Right atrium auricular region (tissue), 2 donors: Measurements from ENCODE around the gene ADAM10. TPM values are rescaled to one million over a fixed set of nuclear protein-coding genes. Genes with fewer than 3 reads are reported as not detected.
A peak's percentile ranks its signal among the peaks of the same experiment; 100 is the strongest.
"Not testable (repeated sequence)": the region's sequence is repeated elsewhere in the genome, so short reads cannot be mapped to it uniquely, and the experiment has no call there.

Experiments
- DNase-seq: peaks from one replicate; pipeline ENCODE4 v3.0.0-alpha.2; 2019; ENCODE audit warnings: low spot score
- H3K27ac ChIP-seq, 2 donors: fragments of 200-600 bp; sonication (generic); 1 replicate in 1 of 2; 2 replicates in 1 of 2; pipeline ENCODE4 v1.5.1; 2016 to 2019
- H3K27me3 ChIP-seq, 2 donors: fragments of 200-600 bp; sonication (generic); one replicate each; pipeline versions ENCODE4 v1.5.1 to v1.6.0; 2017 to 2019
- H3K36me3 ChIP-seq: fragments of 200-600 bp; sonication (generic); one replicate; pipeline ENCODE4 v1.5.1; 2016
- H3K4me1 ChIP-seq, 2 donors: fragments of 200-600 bp; sonication (generic); one replicate each; pipeline versions ENCODE4 v1.5.1 to v1.6.0; 2017 to 2019
- H3K4me3 ChIP-seq, 2 donors: fragments of 200-600 bp; sonication (generic); 1 replicate in 1 of 2; 2 replicates in 1 of 2; pipeline ENCODE4 v1.5.1; 2017 to 2019; ENCODE audit warnings: mild to moderate bottlenecking in 1 of 2, moderate library complexity in 1 of 2
- H3K9me3 ChIP-seq, 2 donors: fragments of 200-600 bp; sonication (generic); one replicate each; pipeline ENCODE4 v1.5.1; 2019
- CTCF ChIP-seq, 2 donors: fragments of 200-600 bp; sonication (generic); IDR thresholded peaks; one replicate each; pipeline ENCODE4 v1.5.1; 2019; ENCODE audit warnings: antibody characterized with exemption in 2 of 2
- total RNA-seq, 2 donors: library from RNA; depleted of rRNA; stranded (reverse); fragments of >200 nt; gene quantifications; one replicate each; pipeline ENCODE4 v1.1.0, GENCODE V29; 2016

ADAM10 gene
- total RNA-seq, 2 donors from 2014 or later: 40.8 to 42.0 TPM

- no peaks in the 10 kb centered on the region for H3K9me3 ChIP-seq
- DNase-seq: peak; percentile 98
- H3K4me3 ChIP-seq: peak within 1 kb of the TSS; percentile 79 to 81
- peaks cover 0 to 36% of the 10 kb centered on the region in 2 donors for H3K4me1 ChIP-seq
- peak within 1 kb of the TSS; percentile 97 to 98 for H3K27ac ChIP-seq
- no peaks in the 10 kb centered on the region for H3K36me3 ChIP-seq
- no peaks in the 10 kb centered on the region for H3K27me3 ChIP-seq
- TF ChIP-seq CTCF (IDR thresholded peaks at IDR 0.05): no peak
Observed at GRCh38 chr15:58770857-58771620, 21.5 kb upstream of the ADAM10 start, which contains the start of gene MINDY2. TSS of gene MINDY2 (plus strand) at chr15:58771302. CDS start at chr15:58771396, 94 bp downstream.

DNA sequence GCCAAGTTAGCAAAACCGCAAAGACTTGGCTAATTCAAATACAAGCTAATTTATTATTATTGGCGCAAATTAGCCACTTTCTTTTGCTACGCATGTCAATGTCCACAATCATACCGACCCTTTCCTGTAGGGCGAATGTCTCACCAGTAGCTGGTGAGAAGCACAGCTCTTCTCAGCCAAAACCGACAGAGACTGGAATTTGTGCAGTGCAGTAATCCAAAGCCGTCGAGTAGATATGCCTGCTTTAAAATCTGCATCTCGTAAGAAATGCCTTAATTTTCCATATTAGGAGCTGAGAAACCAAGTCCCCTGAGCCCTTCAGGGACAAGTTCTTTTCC, 21.0 kb upstream of the ADAM10 start:
- Histone ChIP-seq H3K4me3 (peak overlapping the region; percentile 79 to 81), H3K27me3 (no peaks in the 10 kb centered on the region), H3K9me3 (no peaks in the 10 kb centered on the region), H3K27ac (peak overlapping the region; percentile 97 to 98), H3K4me1 (peaks cover 0 to 32% of the 10 kb centered on the region in 2 donors), H3K36me3 (no peaks in the 10 kb centered on the region)
- no peak for DNase-seq
- no peak for TF ChIP-seq CTCF (IDR thresholded peaks at IDR 0.05)

GRCh38 chr15:58768601-58769004, 19.1 kb upstream of the ADAM10 start:
- not testable (repeated sequence) for DNase-seq, H3K27me3 ChIP-seq, H3K27ac ChIP-seq, H3K4me3 ChIP-seq, H3K36me3 ChIP-seq, H3K9me3 ChIP-seq
- H3K4me1 ChIP-seq: peaks cover 0 to 15% of the 10 kb centered on the region in 2 donors

GRCh38 chr15:58766290-58766689, 16.8 kb upstream of the ADAM10 start:
- DNase-seq: no peak
- H3K4me3 ChIP-seq: no peak overlapping the region
- H3K36me3 ChIP-seq: no peaks in the 10 kb centered on the region
- no peak for TF ChIP-seq CTCF (IDR thresholded peaks at IDR 0.05)
- H3K4me1 ChIP-seq: peaks cover 0 to 6% of the 10 kb centered on the region in 2 donors
- peaks cover 0 to 7% of the 10 kb centered on the region in 2 donors for H3K9me3 ChIP-seq
- no peak overlapping the region for H3K27ac ChIP-seq
- H3K27me3 ChIP-seq: no peaks in the 10 kb centered on the region

GRCh38 chr15:58764468-58764867, 15.0 kb upstream of the ADAM10 start:
- H3K27me3 ChIP-seq: no peaks in the 10 kb centered on the region
- peaks cover 0 to 7% of the 10 kb centered on the region in 2 donors for H3K9me3 ChIP-seq
- H3K27ac ChIP-seq: no peak overlapping the region
- no peak overlapping the region for H3K4me3 ChIP-seq
- TF ChIP-seq CTCF (IDR thresholded peaks at IDR 0.05): no peak
- H3K36me3 ChIP-seq: no peaks in the 10 kb centered on the region
- no peaks in the 10 kb centered on the region for H3K4me1 ChIP-seq
- DNase-seq: no peak

GRCh38 chr15:58762731-58763130, 13.2 kb upstream of the ADAM10 start:
- no peaks in the 10 kb centered on the region for H3K27me3 ChIP-seq
- no peak for TF ChIP-seq CTCF (IDR thresholded peaks at IDR 0.05)
- no peak overlapping the region for H3K4me3 ChIP-seq
- peaks cover 0 to 7% of the 10 kb centered on the region in 2 donors for H3K9me3 ChIP-seq
- H3K4me1 ChIP-seq: no peaks in the 10 kb centered on the region
- no peaks in the 10 kb centered on the region for H3K36me3 ChIP-seq
- H3K27ac ChIP-seq: no peak overlapping the region
- no peak for DNase-seq
